ENCODE data around the gene TMEM184C. TPM values are rescaled to one million over a fixed set of nuclear protein-coding genes. Genes with fewer than 3 reads are reported as not detected.

Gene TMEM184C
- total RNA-seq, 1 experiment from 2014 or later: 43.7 TPM

- ChIA-PET CTCF (interaction anchor here (1.8 kb wide), 1 partner anchor 59 kb away, joined by 4 read pairs; no protein-coding TSS in a partner anchor), POLR2A (no interaction called here)
- Mint-ChIP-seq H3K4me1 (peaks cover 7% of the 10 kb centered on the region; the same call in 1 of the 2 replicates), H3K4me3 (no peak overlapping the region), H3K27me3 (ENCODE audit: low read depth) (no peaks in the 10 kb centered on the region), H3K9me3 (peaks cover 5% of the 10 kb centered on the region), H3K36me3 (0 out of 2 replicates have a peak, but pooled peaks cover 3% of the 10 kb centered on the region), H3K27ac (no peak overlapping the region)
- ATAC-seq (no peak), DNase-seq (ENCODE audit: low spot score) (no peak)
- TF ChIP-seq TCF7 (CRISPR knock-in tag; IDR thresholded peaks at IDR 0.05; ENCODE audit: low read depth) (no peak), ATF1 (CRISPR knock-in tag; IDR thresholded peaks at IDR 0.05) (no peak), ZNF532 (CRISPR knock-in tag; IDR thresholded peaks at IDR 0.05; ENCODE audit: borderline replicate concordance) (no peak), ZNF138 (CRISPR knock-in tag; conservative IDR thresholded peaks at IDR 0.05) (no peak)
Observed at GRCh38 chr4:147578051-147578476, 39.1 kb upstream of the TMEM184C start.

- no peak overlapping the region for H3K27ac Mint-ChIP-seq
- DNase-seq (ENCODE audit: low spot score): no peak
- peaks cover 7% of the 10 kb centered on the region; the same call in 1 of the 2 replicates for H3K4me1 Mint-ChIP-seq
- ChIA-PET POLR2A (no interaction called here), CTCF (no interaction called here)
- no peak overlapping the region for H3K4me3 Mint-ChIP-seq
- no peak for TF ChIP-seq CBFB (CRISPR knock-in tag; IDR thresholded peaks at IDR 0.05; ENCODE audit: low read depth)
- no peak for TF ChIP-seq ZNF512 (CRISPR knock-in tag; IDR thresholded peaks at IDR 0.05; ENCODE audit: borderline replicate concordance)
- TF ChIP-seq ESRRA (CRISPR knock-in tag; IDR thresholded peaks at IDR 0.05; ENCODE audit: borderline replicate concordance): no peak
- no peak for TF ChIP-seq CREB1 (CRISPR knock-in tag; IDR thresholded peaks at IDR 0.05)
- TF ChIP-seq SMAD3 (CRISPR knock-in tag; IDR thresholded peaks at IDR 0.05; ENCODE audit: borderline replicate concordance): no peak
- TF ChIP-seq TP53 (CRISPR knock-in tag; IDR thresholded peaks at IDR 0.05): no peak
- peaks cover 5% of the 10 kb centered on the region for H3K9me3 Mint-ChIP-seq
- ATAC-seq: no peak
- no peaks in the 10 kb centered on the region for H3K27me3 Mint-ChIP-seq (ENCODE audit: low read depth)
- 0 out of 2 replicates have a peak, but pooled peaks cover 3% of the 10 kb centered on the region for H3K36me3 Mint-ChIP-seq
Observed at GRCh38 chr4:147578593-147578992, 38.6 kb upstream of the TMEM184C start.

GRCh38 chr4:147580396-147580795 lies 36.8 kb upstream of the TMEM184C start:
- POLR2A ChIA-PET: no interaction called here
- Mint-ChIP-seq H3K9me3 (peaks cover 21% of the 10 kb centered on the region), H3K36me3 (peaks cover 16% of the 10 kb centered on the region), H3K4me3 (no peak overlapping the region), H3K27me3 (ENCODE audit: low read depth) (no peaks in the 10 kb centered on the region), H3K4me1 (peaks cover 7% of the 10 kb centered on the region; the same call in 1 of the 2 replicates), H3K27ac (no peak overlapping the region; the same call in 1 of the 2 replicates)
- no peak for ATAC-seq
- no peak for DNase-seq (ENCODE audit: low spot score)
- CTCF ChIA-PET: interaction anchor here (1.3 kb wide), 1 partner anchor 287 kb away, joined by 4 read pairs; no protein-coding TSS in a partner anchor
- TF ChIP-seq, protein P1, sequence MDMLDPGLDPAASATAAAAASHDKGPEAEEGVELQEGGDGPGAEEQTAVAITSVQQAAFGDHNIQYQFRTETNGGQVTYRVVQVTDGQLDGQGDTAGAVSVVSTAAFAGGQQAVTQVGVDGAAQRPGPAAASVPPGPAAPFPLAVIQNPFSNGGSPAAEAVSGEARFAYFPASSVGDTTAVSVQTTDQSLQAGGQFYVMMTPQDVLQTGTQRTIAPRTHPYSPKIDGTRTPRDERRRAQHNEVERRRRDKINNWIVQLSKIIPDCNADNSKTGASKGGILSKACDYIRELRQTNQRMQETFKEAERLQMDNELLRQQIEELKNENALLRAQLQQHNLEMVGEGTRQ (CRISPR knock-in tag; IDR thresholded peaks at IDR 0.05): no peak
- TF ChIP-seq TP53 (CRISPR knock-in tag; IDR thresholded peaks at IDR 0.05) (no peak), NFATC4 (CRISPR knock-in tag; IDR thresholded peaks at IDR 0.05) (no peak), NFYB (CRISPR knock-in tag; conservative IDR thresholded peaks at IDR 0.05; ENCODE audit: low read depth) (no peak), CBFB (CRISPR knock-in tag; IDR thresholded peaks at IDR 0.05; ENCODE audit: low read depth) (no peak), CREB1 (CRISPR knock-in tag; IDR thresholded peaks at IDR 0.05) (no peak), ZNF425 (CRISPR knock-in tag; conservative IDR thresholded peaks at IDR 0.05) (no peak)
- TF ChIP-seq, protein P2, sequence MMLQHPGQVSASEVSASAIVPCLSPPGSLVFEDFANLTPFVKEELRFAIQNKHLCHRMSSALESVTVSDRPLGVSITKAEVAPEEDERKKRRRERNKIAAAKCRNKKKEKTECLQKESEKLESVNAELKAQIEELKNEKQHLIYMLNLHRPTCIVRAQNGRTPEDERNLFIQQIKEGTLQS (CRISPR knock-in tag; conservative IDR thresholded peaks at IDR 0.05): no peak
- TF ChIP-seq, protein P3, sequence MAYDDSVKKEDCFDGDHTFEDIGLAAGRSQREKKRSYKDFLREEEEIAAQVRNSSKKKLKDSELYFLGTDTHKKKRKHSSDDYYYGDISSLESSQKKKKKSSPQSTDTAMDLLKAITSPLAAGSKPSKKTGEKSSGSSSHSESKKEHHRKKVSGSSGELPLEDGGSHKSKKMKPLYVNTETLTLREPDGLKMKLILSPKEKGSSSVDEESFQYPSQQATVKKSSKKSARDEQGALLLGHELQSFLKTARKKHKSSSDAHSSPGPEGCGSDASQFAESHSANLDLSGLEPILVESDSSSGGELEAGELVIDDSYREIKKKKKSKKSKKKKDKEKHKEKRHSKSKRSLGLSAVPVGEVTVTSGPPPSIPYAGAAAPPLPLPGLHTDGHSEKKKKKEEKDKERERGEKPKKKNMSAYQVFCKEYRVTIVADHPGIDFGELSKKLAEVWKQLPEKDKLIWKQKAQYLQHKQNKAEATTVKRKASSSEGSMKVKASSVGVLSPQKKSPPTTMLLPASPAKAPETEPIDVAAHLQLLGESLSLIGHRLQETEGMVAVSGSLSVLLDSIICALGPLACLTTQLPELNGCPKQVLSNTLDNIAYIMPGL (CRISPR knock-in tag; IDR thresholded peaks at IDR 0.05): no peak
- TF ChIP-seq, protein P4, sequence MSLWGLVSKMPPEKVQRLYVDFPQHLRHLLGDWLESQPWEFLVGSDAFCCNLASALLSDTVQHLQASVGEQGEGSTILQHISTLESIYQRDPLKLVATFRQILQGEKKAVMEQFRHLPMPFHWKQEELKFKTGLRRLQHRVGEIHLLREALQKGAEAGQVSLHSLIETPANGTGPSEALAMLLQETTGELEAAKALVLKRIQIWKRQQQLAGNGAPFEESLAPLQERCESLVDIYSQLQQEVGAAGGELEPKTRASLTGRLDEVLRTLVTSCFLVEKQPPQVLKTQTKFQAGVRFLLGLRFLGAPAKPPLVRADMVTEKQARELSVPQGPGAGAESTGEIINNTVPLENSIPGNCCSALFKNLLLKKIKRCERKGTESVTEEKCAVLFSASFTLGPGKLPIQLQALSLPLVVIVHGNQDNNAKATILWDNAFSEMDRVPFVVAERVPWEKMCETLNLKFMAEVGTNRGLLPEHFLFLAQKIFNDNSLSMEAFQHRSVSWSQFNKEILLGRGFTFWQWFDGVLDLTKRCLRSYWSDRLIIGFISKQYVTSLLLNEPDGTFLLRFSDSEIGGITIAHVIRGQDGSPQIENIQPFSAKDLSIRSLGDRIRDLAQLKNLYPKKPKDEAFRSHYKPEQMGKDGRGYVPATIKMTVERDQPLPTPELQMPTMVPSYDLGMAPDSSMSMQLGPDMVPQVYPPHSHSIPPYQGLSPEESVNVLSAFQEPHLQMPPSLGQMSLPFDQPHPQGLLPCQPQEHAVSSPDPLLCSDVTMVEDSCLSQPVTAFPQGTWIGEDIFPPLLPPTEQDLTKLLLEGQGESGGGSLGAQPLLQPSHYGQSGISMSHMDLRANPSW (CRISPR knock-in tag; conservative IDR thresholded peaks at IDR 0.05; ENCODE audit: low read depth): no peak

All from WTC11 (cell line).